Naive thymus-derived CD8-positive, alpha-beta T cell (primary cell): ENCODE results near the gene DDR2. TPM values are rescaled to one million over a fixed set of nuclear protein-coding genes. Genes with fewer than 3 reads are reported as not detected.

Source experiments
- ATAC-seq, 2 donors: fragments of 150-1000 bp; cut with Tn5 transposase in 1 of 2; sonication (Bioruptor Pico), chemical (Tn5 transposase) in 1 of 2; 1 replicate in 1 of 2; 2 replicates in 1 of 2; pipeline ENCODE4 v1.10.0; 2021; ENCODE audit warnings: mild to moderate bottlenecking in 2 of 2, moderate library complexity in 2 of 2
- POLR2A ChIA-PET: fragments of 350-600 bp; sonication (Branson Sonifier 250); formaldehyde crosslinking; loops from one replicate; lab custom pipeline; 2021; ENCODE audit warnings: antibody characterized with exemption; lab: Charles Lee
- DNase-seq, 10 donors: peaks; one replicate each; pipeline versions ENCODE4 v3.0.0 to v3.0.0-alpha.2; 2020 to 2022
- H3K27ac Mint-ChIP-seq, 10 donors: one replicate each; pipeline ENCODE4 v1.8.0; 2020 to 2022; ENCODE audit warnings: mild to moderate bottlenecking in 10 of 10, mixed read lengths in 10 of 10, moderate library complexity in 4 of 10, inconsistent platforms in 1 of 10
- H3K27me3 Mint-ChIP-seq, 5 donors: one replicate each; pipeline ENCODE4 v1.8.0; 2021 to 2022; ENCODE audit warnings: mixed read lengths in 5 of 5
- H3K36me3 Mint-ChIP-seq, 3 donors: one replicate each; pipeline ENCODE4 v1.8.0; 2020 to 2022; ENCODE audit warnings: mixed read lengths in 3 of 3, mild to moderate bottlenecking in 2 of 3, inconsistent platforms in 1 of 3
- H3K4me1 Mint-ChIP-seq, 4 donors: one replicate each; pipeline ENCODE4 v1.8.0; 2021 to 2022; ENCODE audit warnings: mixed read lengths in 4 of 4
- H3K4me3 Mint-ChIP-seq, 10 donors: one replicate each; pipeline ENCODE4 v1.8.0; 2020 to 2022; ENCODE audit warnings: mild to moderate bottlenecking in 10 of 10, mixed read lengths in 10 of 10, moderate library complexity in 6 of 10, inconsistent platforms in 1 of 10
- H3K9me3 Mint-ChIP-seq, 9 donors: one replicate each; pipeline ENCODE4 v1.8.0; 2020 to 2022; ENCODE audit warnings: mixed read lengths in 9 of 9, mild to moderate bottlenecking in 3 of 9, inconsistent platforms in 1 of 9, moderate library complexity in 1 of 9
- polyA plus RNA-seq, 3 donors: library from polyadenylated mRNA; unstranded; fragments of 300-500 nt; fragmentation: Illumina TruSeq; gene quantifications; one replicate each; pipeline ENCODE4 v1.2.3, GENCODE V29; 2021
- total RNA-seq, 8 experiments: library from RNA in 2 of 8; stranded (reverse) in 2 of 8; gene quantifications; one replicate each; pipeline ENCODE4 v1.2.3 and lab custom pipeline; 2021 to 2026

The DDR2 gene
- total and polyA plus RNA-seq, 5 experiments from 2014 or later: 0.16 to 0.33 (median 0.21) TPM; not detected in 2

DNA sequence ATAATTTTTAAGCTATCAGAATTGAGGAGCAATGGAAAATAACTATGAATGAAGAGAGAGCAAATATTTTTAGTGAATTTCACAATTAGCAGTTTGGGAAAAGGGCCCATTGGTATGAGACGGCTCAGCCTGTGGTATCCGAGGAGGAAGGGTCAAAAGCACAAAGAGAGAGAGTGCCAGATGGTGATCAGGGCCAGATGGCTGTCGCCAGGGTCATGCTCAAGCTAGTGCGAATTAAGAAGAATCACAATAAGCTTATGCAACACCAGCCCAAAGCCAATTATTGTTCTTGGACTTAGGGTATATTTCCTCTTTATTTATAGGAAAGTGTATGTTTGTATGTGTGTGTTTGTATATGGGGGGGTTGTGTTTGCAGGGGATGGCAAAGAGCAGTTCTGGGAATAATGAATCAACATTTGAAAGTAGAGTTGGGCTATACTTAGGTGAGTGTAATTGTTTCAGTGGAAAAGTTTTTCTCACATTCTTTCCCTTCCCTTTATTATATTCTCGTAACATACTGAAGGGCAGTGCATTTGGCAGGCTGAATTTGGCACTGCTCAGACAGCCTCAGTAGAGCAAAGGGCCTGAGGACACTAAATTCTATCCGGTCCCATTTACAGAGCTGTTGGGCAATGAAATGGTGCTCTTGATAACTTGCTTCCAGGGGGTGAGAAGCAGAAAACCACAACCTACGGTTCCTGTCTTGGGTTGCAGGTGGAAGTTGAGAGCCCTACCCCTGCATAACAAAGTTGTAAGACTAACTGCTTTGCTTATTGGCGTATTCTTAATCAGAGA is 19.5 kb upstream of the DDR2 start:
- Mint-ChIP-seq H3K4me1 (no peaks in the 10 kb centered on the region), H3K36me3 (peaks cover 16 to 25% (median 17%) of the 10 kb centered on the region in 3 donors), H3K27me3 (no peaks in the 10 kb centered on the region), H3K27ac (no peak overlapping the region), H3K4me3 (no peak overlapping the region), H3K9me3 (peaks cover 0 to 25% (median 9%) of the 10 kb centered on the region in 9 donors)
- POLR2A ChIA-PET: no interaction called here
- ATAC-seq: no peak
- DNase-seq: no peak

DNA sequence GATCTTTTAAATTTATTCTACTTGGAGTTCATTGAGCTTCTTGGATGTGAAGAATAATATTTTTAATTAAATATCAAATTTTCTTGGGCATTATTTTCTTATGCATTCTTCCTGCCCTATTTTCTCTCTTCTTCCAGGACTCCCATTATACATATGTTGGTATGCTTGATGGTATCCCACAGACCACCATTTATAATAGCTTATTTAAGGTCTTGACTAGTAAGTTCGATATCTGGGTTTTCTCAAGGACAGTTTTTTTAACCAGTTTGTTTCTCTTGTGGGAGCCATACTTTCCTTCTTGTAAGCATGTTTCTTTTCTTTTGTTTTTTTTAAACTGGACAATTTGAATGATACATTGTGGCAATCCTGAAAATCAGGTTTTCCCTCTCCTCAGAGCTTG is 15.4 kb upstream of the DDR2 start:
- Mint-ChIP-seq H3K27ac (no peak overlapping the region), H3K4me1 (no peaks in the 10 kb centered on the region), H3K9me3 (peaks cover 0 to 39% (median 15%) of the 10 kb centered on the region in 9 donors), H3K4me3 (no peak overlapping the region), H3K27me3 (peaks cover 0 to 3% (median 0%) of the 10 kb centered on the region in 5 donors), H3K36me3 (peaks cover 12 to 20% (median 17%) of the 10 kb centered on the region in 3 donors)
- POLR2A ChIA-PET: no interaction called here
- ATAC-seq (no peak), DNase-seq (no peak)

DNA sequence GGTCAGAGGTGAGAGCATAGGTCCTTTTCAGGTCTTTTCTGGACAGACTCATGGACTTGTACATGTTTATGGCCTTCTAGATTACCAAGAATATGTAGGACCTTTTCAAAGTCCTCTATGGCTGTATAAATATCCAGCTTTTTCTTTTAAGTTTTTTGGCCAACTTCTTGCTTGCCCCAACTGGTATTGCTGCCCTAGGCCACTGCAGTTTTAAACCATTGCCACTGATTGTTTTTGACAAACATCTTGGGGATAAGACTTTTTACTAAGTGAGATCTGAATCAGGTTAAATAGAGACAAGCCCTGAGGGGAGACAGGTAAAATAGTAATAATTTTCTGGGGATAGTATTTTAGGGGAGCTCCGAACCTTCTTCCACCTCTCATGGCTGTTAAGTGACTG is 14.8 kb upstream of the DDR2 start:
- Mint-ChIP-seq H3K27ac (no peak overlapping the region), H3K4me1 (no peaks in the 10 kb centered on the region), H3K9me3 (peaks cover 0 to 39% (median 15%) of the 10 kb centered on the region in 9 donors), H3K36me3 (peaks cover 12 to 20% (median 17%) of the 10 kb centered on the region in 3 donors), H3K4me3 (no peak overlapping the region), H3K27me3 (peaks cover 0 to 3% (median 0%) of the 10 kb centered on the region in 5 donors)
- POLR2A ChIA-PET: no interaction called here
- ATAC-seq (no peak), DNase-seq (no peak)

DNA sequence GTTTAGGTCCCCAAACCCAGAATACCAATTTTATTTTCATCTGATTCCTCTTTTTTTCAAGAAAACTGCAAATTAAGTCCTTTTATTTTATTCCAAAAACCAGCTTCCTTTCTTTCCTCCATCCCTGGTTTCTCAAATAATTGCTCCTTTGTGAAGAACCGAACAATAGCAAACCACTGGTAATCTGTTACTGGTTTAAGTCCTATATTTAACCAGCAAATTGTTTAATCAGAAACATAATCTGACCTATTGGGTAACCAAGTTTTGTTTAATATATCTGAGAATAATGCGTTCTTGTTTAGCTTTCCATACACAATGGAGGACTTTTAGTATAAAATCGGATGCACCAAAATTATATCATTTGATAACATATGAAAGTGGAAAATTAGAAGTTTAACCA is 13.2 kb upstream of the DDR2 start:
- POLR2A ChIA-PET: no interaction called here
- no peak overlapping the region for H3K4me3 Mint-ChIP-seq
- peaks cover 0 to 4% (median 0%) of the 10 kb centered on the region in 4 donors for H3K4me1 Mint-ChIP-seq
- peaks cover 0 to 39% (median 15%) of the 10 kb centered on the region in 9 donors for H3K9me3 Mint-ChIP-seq
- DNase-seq: no peak
- no peak for ATAC-seq
- H3K27ac Mint-ChIP-seq: no peak overlapping the region
- H3K27me3 Mint-ChIP-seq: peaks cover 0 to 17% (median 3%) of the 10 kb centered on the region in 5 donors
- peaks cover 12 to 27% (median 17%) of the 10 kb centered on the region in 3 donors for H3K36me3 Mint-ChIP-seq

DNA sequence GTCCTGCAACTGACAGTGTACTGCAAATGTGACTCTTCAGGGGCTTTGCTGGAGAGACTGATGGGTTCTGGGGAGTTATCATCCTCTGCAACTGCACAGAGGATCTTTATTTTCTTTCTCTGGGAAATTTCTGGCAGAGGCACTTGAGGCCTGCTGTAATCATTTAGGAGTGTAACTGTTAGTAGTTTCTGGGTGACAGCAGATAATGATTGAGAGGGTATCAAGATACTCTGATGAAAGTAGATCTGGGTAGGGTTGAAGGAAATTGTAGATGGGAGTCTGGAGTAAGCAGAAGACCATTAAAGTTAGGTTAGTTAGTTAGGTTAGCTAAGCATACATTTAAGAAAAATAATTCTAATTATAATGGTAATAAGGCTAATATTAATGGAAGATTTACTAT is 11.0 kb upstream of the DDR2 start:
- Mint-ChIP-seq H3K4me1 (peaks cover 0 to 4% (median 0%) of the 10 kb centered on the region in 4 donors), H3K36me3 (peaks cover 12 to 28% (median 17%) of the 10 kb centered on the region in 3 donors), H3K27ac (no peak overlapping the region), H3K4me3 (no peak overlapping the region), H3K27me3 (peaks cover 7 to 28% (median 12%) of the 10 kb centered on the region in 5 donors), H3K9me3 (peaks cover 0 to 30% (median 15%) of the 10 kb centered on the region in 9 donors)
- ATAC-seq: no peak
- POLR2A ChIA-PET: no interaction called here
- DNase-seq: no peak

DNA sequence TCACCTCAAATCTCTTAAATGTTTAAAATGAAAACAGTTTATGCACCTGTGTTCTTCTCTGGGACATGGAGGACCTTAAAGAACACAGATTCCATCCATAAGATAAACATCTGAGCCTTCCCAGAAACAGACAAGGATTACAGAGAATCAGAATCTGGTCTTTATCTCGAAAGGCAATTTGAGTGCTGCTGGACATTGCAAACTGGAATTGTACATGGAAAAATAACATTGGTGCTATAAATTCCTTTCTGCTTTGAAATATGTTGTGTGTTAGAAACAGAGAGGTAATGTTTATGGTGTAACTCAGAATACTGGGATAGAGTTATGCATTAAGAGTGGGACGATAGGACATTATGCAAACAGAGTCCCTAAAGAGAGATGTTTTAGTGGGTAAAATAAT is 6.6 kb upstream of the DDR2 start:
- ATAC-seq: no peak

DNA sequence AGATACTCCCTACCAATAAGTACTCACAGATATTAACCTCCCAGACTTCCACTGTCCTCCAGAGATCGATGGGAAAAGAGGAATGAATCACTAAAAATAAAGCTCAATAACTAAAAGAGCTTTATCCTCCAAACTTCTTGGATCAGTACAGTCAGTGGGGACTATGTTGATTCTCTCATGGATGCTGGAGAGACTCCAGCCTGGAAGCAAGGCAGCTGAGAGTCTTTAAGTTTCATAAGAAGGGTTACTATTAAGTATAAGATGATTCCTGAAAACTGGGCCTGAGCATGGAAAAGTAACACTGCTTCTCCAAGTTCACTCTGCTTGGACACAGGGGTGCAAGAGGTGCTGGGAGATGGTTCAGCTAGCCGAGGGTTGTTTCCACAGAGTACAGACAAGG is 6.2 kb upstream of the DDR2 start:
- Mint-ChIP-seq H3K4me1 (peaks cover 0 to 4% (median 0%) of the 10 kb centered on the region in 4 donors), H3K36me3 (peaks cover 0 to 10% (median 3%) of the 10 kb centered on the region in 3 donors), H3K27me3 (peaks cover 8 to 28% (median 14%) of the 10 kb centered on the region in 5 donors), H3K27ac (no peak overlapping the region), H3K4me3 (no peak overlapping the region), H3K9me3 (no peaks in the 10 kb centered on the region)
- POLR2A ChIA-PET: no interaction called here
- ATAC-seq (no peak), DNase-seq (no peak)

More for the DNA sequence above, 6.6 kb upstream of the DDR2 start:
- POLR2A ChIA-PET: no interaction called here
- Mint-ChIP-seq H3K4me1 (peaks cover 0 to 4% (median 0%) of the 10 kb centered on the region in 4 donors), H3K27me3 (peaks cover 7 to 28% (median 14%) of the 10 kb centered on the region in 5 donors), H3K36me3 (peaks cover 0 to 10% (median 3%) of the 10 kb centered on the region in 3 donors), H3K4me3 (no peak overlapping the region), H3K27ac (no peak overlapping the region), H3K9me3 (no peaks in the 10 kb centered on the region)
- DNase-seq: no peak

DNA sequence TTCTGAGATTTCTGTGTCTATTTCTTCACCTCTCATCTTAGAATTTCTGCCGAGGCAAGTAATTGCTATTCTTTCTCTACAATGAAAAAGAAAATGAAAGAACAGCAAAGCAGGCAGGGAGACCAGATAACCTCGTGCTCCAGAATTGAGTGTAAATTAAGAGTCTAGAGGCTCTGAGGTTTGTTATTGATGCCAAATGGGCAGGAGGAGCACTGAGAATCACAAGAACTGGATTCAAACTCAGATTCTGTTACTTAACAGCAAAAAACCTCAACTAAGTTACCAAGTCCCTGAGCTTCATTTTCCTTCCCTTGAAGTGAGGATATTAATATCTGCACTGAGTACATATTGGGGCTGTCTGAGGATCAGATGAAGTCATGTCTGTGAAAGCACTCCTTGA is 5.5 kb upstream of the DDR2 start:
- POLR2A ChIA-PET: no interaction called here
- peaks cover 0 to 4% (median 0%) of the 10 kb centered on the region in 4 donors for H3K4me1 Mint-ChIP-seq

DNA sequence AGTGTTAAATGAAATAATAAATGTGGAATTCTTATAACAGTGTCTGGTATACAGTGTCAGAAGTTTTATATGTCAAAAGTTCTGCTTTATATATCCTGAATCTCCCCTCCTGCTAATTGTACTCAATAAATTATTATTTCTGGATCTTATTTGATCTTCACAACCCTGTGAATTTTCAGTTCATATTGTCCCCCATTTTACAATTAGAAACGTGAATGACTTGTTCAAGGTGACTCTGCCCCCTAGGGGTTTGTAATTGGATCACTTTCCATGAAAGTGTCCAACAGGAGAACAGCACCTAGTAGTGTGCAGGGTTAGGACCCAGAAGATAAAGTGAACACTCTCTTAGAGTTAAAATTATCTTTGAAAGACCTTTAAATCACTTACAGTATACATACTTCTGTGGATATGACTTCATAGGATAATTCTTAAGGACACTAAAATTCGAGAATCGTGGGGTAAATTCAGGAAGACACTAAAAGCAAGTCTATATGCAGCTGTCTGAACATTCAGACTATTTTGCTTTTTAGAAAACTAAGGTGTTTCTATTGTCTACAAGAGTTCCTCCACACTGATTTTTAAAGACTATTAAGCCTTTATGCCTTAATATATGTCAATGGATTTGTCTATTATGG is 4.5 kb upstream of the DDR2 start:
- Mint-ChIP-seq H3K36me3 (peaks cover 0 to 7% (median 0%) of the 10 kb centered on the region in 3 donors), H3K9me3 (no peaks in the 10 kb centered on the region), H3K27ac (no peak overlapping the region), H3K27me3 (peaks cover 8 to 27% (median 12%) of the 10 kb centered on the region in 5 donors), H3K4me3 (no peak overlapping the region), H3K4me1 (peaks cover 0 to 4% (median 0%) of the 10 kb centered on the region in 4 donors)
- ATAC-seq: no peak
- POLR2A ChIA-PET: no interaction called here
- peak in 2 of 10 donors; percentile 9 to 13 for DNase-seq

More for the DNA sequence above, 5.5 kb upstream of the DDR2 start:
- no peak for ATAC-seq
- peaks cover 0 to 10% (median 0%) of the 10 kb centered on the region in 3 donors for H3K36me3 Mint-ChIP-seq
- H3K4me3 Mint-ChIP-seq: no peak overlapping the region
- H3K9me3 Mint-ChIP-seq: no peaks in the 10 kb centered on the region
- no peak overlapping the region for H3K27ac Mint-ChIP-seq
- DNase-seq: no peak
- H3K27me3 Mint-ChIP-seq: peaks cover 8 to 28% (median 14%) of the 10 kb centered on the region in 5 donors

DNA sequence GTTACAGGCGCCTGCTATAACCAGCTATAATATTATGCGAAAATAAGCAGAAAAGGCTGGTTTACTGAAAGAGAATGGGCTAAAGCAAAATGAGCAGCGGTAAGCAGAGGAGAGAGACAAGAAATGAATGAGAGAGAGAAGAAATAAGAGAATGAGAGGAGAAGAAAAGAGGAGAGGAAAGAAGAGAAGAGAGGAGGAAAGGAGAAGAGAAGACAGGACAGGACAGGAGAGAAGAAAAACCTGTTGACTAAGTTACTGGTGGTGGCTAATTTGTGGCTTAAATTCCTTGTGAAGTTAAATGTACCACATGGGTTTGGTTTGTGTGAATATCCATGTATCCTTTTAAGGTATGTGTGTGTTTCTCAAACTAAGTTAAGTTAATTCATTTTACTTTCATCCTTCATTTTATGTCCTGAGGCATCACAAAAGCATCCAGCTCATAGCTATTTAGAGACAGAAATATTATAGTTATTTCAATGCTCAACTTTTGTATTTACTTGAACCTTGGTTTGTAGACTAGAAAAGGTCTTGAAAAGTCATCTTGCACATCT is 3.1 kb upstream of the DDR2 start:
- Mint-ChIP-seq H3K9me3 (no peaks in the 10 kb centered on the region), H3K4me3 (no peak overlapping the region), H3K27ac (no peak overlapping the region), H3K27me3 (peaks cover 8 to 20% (median 10%) of the 10 kb centered on the region in 5 donors), H3K4me1 (no peaks in the 10 kb centered on the region), H3K36me3 (peaks cover 0 to 3% (median 0%) of the 10 kb centered on the region in 3 donors)
- ATAC-seq (no peak), DNase-seq (no peak)
- POLR2A ChIA-PET: no interaction called here

DNA sequence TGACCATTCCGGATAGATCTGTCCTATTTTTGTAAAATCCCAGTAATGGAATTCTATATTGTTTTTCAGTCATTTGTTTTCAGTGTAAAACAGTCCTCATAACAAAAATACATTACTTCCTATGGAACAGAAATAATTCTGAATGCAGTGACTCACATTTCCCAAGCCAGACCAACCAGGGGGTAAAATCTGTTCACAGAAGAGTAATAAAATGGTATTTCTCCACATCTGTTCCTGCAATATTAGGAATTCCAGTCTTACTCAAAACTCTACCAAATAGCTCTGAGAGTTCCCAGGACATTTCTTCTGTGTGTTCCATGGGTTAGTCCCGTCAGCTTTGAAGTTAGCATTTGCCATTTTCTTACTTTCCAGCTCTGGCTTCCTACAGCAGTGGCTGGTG is 2.6 kb upstream of the DDR2 start:
- Mint-ChIP-seq H3K36me3 (no peaks in the 10 kb centered on the region), H3K9me3 (no peaks in the 10 kb centered on the region), H3K4me3 (no peak overlapping the region), H3K27me3 (peaks cover 5 to 15% (median 7%) of the 10 kb centered on the region in 5 donors), H3K4me1 (no peaks in the 10 kb centered on the region), H3K27ac (no peak overlapping the region)
- POLR2A ChIA-PET: no interaction called here
- no peak for DNase-seq
- ATAC-seq: no peak

DNA sequence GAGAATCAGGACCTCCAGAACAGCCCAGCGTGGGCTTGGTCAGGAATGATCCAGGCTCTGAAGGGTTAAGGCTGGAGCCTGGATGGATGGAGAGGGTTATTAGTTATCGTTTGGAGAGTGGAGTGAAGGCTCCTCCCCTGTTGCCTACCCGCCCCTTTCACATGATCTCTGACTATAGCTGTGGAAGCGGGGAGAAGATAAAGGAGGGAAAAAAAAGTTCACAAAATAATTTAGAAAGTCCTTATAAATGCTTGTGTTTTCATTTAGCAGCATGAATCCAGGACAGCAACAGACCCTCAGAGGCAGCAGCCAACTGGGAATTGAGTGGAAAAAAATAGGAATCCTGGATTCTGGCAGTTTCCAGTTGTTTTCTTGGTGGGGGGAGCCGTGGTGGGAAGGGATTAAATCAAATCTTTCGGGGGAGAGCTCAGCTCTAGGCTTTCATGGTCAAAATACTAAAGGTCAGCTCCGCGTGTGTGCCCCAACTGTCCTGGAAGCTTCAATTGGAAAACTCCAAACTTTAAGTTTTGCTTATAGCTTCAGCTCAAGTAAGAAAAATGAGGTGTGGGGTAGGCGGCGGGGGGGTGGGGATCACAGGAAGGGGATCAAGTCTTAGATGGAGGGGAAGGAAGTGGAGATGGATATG is 595 bp upstream of the DDR2 start:
- ATAC-seq: no peak
- Mint-ChIP-seq H3K4me3 (no peak overlapping the region), H3K27me3 (peaks cover 0 to 18% (median 3%) of the 10 kb centered on the region in 5 donors), H3K4me1 (no peaks in the 10 kb centered on the region), H3K36me3 (no peaks in the 10 kb centered on the region), H3K27ac (no peak overlapping the region), H3K9me3 (no peaks in the 10 kb centered on the region)
- POLR2A ChIA-PET: no interaction called here
- no peak for DNase-seq
